Chondrocyte (in vitro differentiated cells): ENCODE results near the gene SP3. TPM values are rescaled to one million over a fixed set of nuclear protein-coding genes. Genes with fewer than 3 reads are reported as not detected.
A peak's percentile ranks its signal among the peaks of the same experiment; 100 is the strongest.

ENCODE experiments used
- DNase-seq: peaks from one replicate; pipeline ENCODE4 v3.0.0; 2021; ENCODE audit warnings: mixed read lengths, low spot score
- H3K27ac Mint-ChIP-seq: one replicate; pipeline ENCODE4 v1.8.0; 2021; ENCODE audit warnings: mild to moderate bottlenecking, moderate library complexity, mixed read lengths; ENCODE audit not compliant: unreplicated experiment
- H3K27me3 Mint-ChIP-seq: 2 replicates; pipeline ENCODE4 v1.8.0; 2021; ENCODE audit warnings: low read depth, mixed read lengths
- H3K36me3 Mint-ChIP-seq: 2 replicates; pipeline ENCODE4 v1.8.0; 2021; ENCODE audit warnings: low read depth, mixed read lengths
- H3K4me1 Mint-ChIP-seq: 2 replicates; pipeline ENCODE4 v1.8.0; 2021; ENCODE audit warnings: low read depth, mild to moderate bottlenecking, mixed read lengths
- H3K4me3 Mint-ChIP-seq: one replicate; pipeline ENCODE4 v1.8.0; 2021; ENCODE audit warnings: mild to moderate bottlenecking, moderate library complexity, mixed read lengths; ENCODE audit not compliant: unreplicated experiment
- H3K9me3 Mint-ChIP-seq: 2 replicates; pipeline ENCODE4 v1.8.0; 2021; ENCODE audit warnings: low read depth, mixed read lengths
- CTCF ChIP-seq: fragments of 200-600 bp; sonication (generic); IDR thresholded peaks from 2 replicates; pipeline ENCODE4 v1.5.0; 2021; ENCODE audit warnings: antibody characterized with exemption, mild to moderate bottlenecking, moderate library complexity
- total RNA-seq: library from RNA; stranded (reverse); gene quantifications from 3 replicates; pipeline ENCODE4 v1.2.1, GENCODE V29; 2021

SP3 gene
- total RNA-seq, 1 donor from 2014 or later, result 59.4 TPM

- H3K4me1 Mint-ChIP-seq, result peaks cover 25% of the 10 kb centered on the region
- H3K4me3 Mint-ChIP-seq, result peak overlapping the region; percentile 55
- no peaks in the 10 kb centered on the region for H3K36me3 Mint-ChIP-seq
- TF ChIP-seq CTCF, result no peak
- H3K27ac Mint-ChIP-seq, result no peak overlapping the region
- H3K9me3 Mint-ChIP-seq, result no peaks in the 10 kb centered on the region
- DNase-seq, result peak; percentile 89
- no peaks in the 10 kb centered on the region for H3K27me3 Mint-ChIP-seq
These were observed 47.5 kb upstream of the SP3 start for GRCh38 chr2:174012347-174013314.

GRCh38 chr2:174011796-174012195 is 46.6 kb upstream of the SP3 start:
- no peaks in the 10 kb centered on the region for H3K9me3 Mint-ChIP-seq
- H3K36me3 Mint-ChIP-seq, result no peaks in the 10 kb centered on the region
- H3K4me3 Mint-ChIP-seq, result no peak overlapping the region
- no peak for TF ChIP-seq CTCF
- no peaks in the 10 kb centered on the region for H3K27me3 Mint-ChIP-seq
- DNase-seq, result no peak
- peaks cover 29% of the 10 kb centered on the region for H3K4me1 Mint-ChIP-seq
- no peak overlapping the region for H3K27ac Mint-ChIP-seq

- no peak overlapping the region for H3K27ac Mint-ChIP-seq
- no peaks in the 10 kb centered on the region for H3K36me3 Mint-ChIP-seq
- no peaks in the 10 kb centered on the region for H3K27me3 Mint-ChIP-seq
- no peaks in the 10 kb centered on the region for H3K9me3 Mint-ChIP-seq
- H3K4me3 Mint-ChIP-seq, result no peak overlapping the region
- DNase-seq, result no peak
- H3K4me1 Mint-ChIP-seq, result peaks cover 29% of the 10 kb centered on the region
- TF ChIP-seq CTCF, result no peak
These were observed 46.0 kb upstream of the SP3 start for GRCh38 chr2:174011173-174011572.

GRCh38 chr2:174009488-174010223 is 44.5 kb upstream of the SP3 start:
- Mint-ChIP-seq H3K4me1 (peaks cover 39% of the 10 kb centered on the region), H3K4me3 (no peak overlapping the region), H3K36me3 (no peaks in the 10 kb centered on the region), H3K27me3 (no peaks in the 10 kb centered on the region), H3K27ac (no peak overlapping the region), H3K9me3 (no peaks in the 10 kb centered on the region)
- no peak for DNase-seq
- no peak for TF ChIP-seq CTCF

GRCh38 chr2:174008720-174009119 is 43.5 kb upstream of the SP3 start:
- Mint-ChIP-seq H3K4me1 (peaks cover 39% of the 10 kb centered on the region), H3K4me3 (no peak overlapping the region)

More at GRCh38 chr2:174008720-174009119, 43.5 kb upstream of the SP3 start:
- H3K36me3 Mint-ChIP-seq, result no peaks in the 10 kb centered on the region
- H3K27me3 Mint-ChIP-seq, result no peaks in the 10 kb centered on the region
- H3K27ac Mint-ChIP-seq, result no peak overlapping the region
- TF ChIP-seq CTCF, result no peak
- DNase-seq, result no peak
- H3K9me3 Mint-ChIP-seq, result no peaks in the 10 kb centered on the region
